Esophagus squamous epithelium (tissue), 4 donors: ENCODE data around the gene CFAP53.

Experiments
- POLR2A ChIP-seq, 4 donors: fragments of 450-650 bp; IDR thresholded peaks; one replicate each; pipeline ENCODE4 v1.6.1; 2017; ENCODE audit warnings: antibody characterized with exemption in 4 of 4, mild to moderate bottlenecking in 4 of 4, moderate library complexity in 3 of 4
- TF ChIP-seq, protein P1 (sequence below), 6 experiments: fragments of 450-650 bp in 4 of 6; fragments of 200-600 bp in 2 of 6; sonication (generic) in 2 of 6; IDR thresholded peaks; one replicate each; pipeline ENCODE4 v1.5.1; 2016 to 2019; ENCODE audit warnings: antibody characterized with exemption in 6 of 6, mild to moderate bottlenecking in 4 of 6, moderate library complexity in 4 of 6

DNA sequence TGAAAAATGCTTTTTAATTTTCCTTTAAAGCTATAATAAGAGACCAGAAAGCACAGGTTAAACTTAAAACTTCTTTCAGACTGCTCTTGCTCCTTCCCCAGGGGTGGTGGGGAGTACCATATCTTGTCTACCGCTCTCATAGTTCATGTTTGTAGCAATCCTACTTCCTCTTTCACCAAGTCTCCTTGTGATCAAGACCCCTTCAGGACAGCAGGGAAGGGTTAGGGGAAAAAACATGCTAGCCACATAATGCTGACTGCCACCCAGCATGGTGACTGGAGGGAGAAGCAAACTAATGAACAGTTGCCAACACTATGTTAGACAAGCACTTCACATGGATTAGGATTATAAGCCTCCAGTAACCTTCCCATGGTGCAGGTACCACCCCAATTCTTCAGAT, 79.9 kb downstream of the CFAP53 start:
- no peak for TF ChIP-seq POLR2A (IDR thresholded peaks at IDR 0.05)
- TF ChIP-seq, protein P1, sequence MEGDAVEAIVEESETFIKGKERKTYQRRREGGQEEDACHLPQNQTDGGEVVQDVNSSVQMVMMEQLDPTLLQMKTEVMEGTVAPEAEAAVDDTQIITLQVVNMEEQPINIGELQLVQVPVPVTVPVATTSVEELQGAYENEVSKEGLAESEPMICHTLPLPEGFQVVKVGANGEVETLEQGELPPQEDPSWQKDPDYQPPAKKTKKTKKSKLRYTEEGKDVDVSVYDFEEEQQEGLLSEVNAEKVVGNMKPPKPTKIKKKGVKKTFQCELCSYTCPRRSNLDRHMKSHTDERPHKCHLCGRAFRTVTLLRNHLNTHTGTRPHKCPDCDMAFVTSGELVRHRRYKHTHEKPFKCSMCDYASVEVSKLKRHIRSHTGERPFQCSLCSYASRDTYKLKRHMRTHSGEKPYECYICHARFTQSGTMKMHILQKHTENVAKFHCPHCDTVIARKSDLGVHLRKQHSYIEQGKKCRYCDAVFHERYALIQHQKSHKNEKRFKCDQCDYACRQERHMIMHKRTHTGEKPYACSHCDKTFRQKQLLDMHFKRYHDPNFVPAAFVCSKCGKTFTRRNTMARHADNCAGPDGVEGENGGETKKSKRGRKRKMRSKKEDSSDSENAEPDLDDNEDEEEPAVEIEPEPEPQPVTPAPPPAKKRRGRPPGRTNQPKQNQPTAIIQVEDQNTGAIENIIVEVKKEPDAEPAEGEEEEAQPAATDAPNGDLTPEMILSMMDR (IDR thresholded peaks at IDR 0.05), result no peak
